Astrocyte (in vitro differentiated cells and primary cell): ENCODE measurements around the gene IGFBP2. TPM values are rescaled to one million over a fixed set of nuclear protein-coding genes. Genes with fewer than 3 reads are reported as not detected.

Experiments used
- DNase-seq: peaks from one replicate; pipeline ENCODE4 v3.0.0-alpha.2; 2010; ENCODE audit warnings: low read depth
- FAIRE-seq: peaks from 2 replicates; lab custom pipeline; 2011; peaks lifted over from hg19 to GRCh38; lab: Jason Lieb, UNC
- H2AFZ ChIP-seq: 2 replicates; pipeline ENCODE4 v1.6.0; 2012; ENCODE audit warnings: low read depth, low read length, inconsistent platforms
- H3K27ac ChIP-seq: 2 replicates; pipeline ENCODE4 v1.5.1; 2011; ENCODE audit warnings: low read depth, low read length, inconsistent platforms
- H3K27me3 ChIP-seq: 2 replicates; pipeline ENCODE4 v1.6.0; 2011; ENCODE audit warnings: low read length, inconsistent platforms; ENCODE audit not compliant: insufficient read depth
- H3K36me3 ChIP-seq: 2 replicates; pipeline ENCODE4 v1.5.1; 2011; ENCODE audit warnings: low read length, inconsistent platforms; ENCODE audit not compliant: insufficient read depth
- H3K4me1 ChIP-seq: 2 replicates; pipeline ENCODE4 v1.5.1; 2011; ENCODE audit warnings: low read length, inconsistent platforms; ENCODE audit not compliant: insufficient read depth
- H3K4me2 ChIP-seq: 2 replicates; pipeline ENCODE4 v1.6.0; 2012; ENCODE audit warnings: low read length, inconsistent platforms
- H3K4me3 ChIP-seq: 2 replicates; pipeline ENCODE4 v1.5.1; 2011; ENCODE audit warnings: low read depth, mild to moderate bottlenecking, low read length, inconsistent platforms; ENCODE audit not compliant: insufficient read depth
- H3K79me2 ChIP-seq: 2 replicates; pipeline ENCODE4 v1.6.0; 2012; ENCODE audit warnings: mild to moderate bottlenecking, low read length, inconsistent platforms; ENCODE audit not compliant: insufficient read depth
- H3K9ac ChIP-seq: 2 replicates; pipeline ENCODE4 v1.6.0; 2012; ENCODE audit warnings: mild to moderate bottlenecking, low read length, inconsistent platforms
- H3K9me3 ChIP-seq: 2 replicates; pipeline ENCODE4 v1.5.1; 2012; ENCODE audit warnings: low read depth, mild to moderate bottlenecking, low read length, inconsistent platforms; ENCODE audit not compliant: insufficient read depth
- H4K20me1 ChIP-seq: 2 replicates; pipeline ENCODE4 v1.6.0; 2012; ENCODE audit warnings: low read length, inconsistent platforms; ENCODE audit not compliant: insufficient read depth
- H3K27ac Mint-ChIP-seq: one replicate; pipeline ENCODE4 v1.8.0; 2021; ENCODE audit warnings: mild to moderate bottlenecking, mixed read lengths; ENCODE audit not compliant: unreplicated experiment
- H3K27me3 Mint-ChIP-seq: one replicate; pipeline ENCODE4 v1.8.0; 2021; ENCODE audit warnings: low read depth, mixed read lengths; ENCODE audit not compliant: unreplicated experiment
- H3K36me3 Mint-ChIP-seq: one replicate; pipeline ENCODE4 v1.8.0; 2021; ENCODE audit warnings: low read depth, mixed read lengths; ENCODE audit not compliant: unreplicated experiment
- H3K4me1 Mint-ChIP-seq: one replicate; pipeline ENCODE4 v1.8.0; 2021; ENCODE audit warnings: low read depth, mixed read lengths; ENCODE audit not compliant: unreplicated experiment
- H3K4me3 Mint-ChIP-seq: one replicate; pipeline ENCODE4 v1.8.0; 2021; ENCODE audit warnings: mild to moderate bottlenecking, moderate library complexity, mixed read lengths; ENCODE audit not compliant: unreplicated experiment
- H3K9me3 Mint-ChIP-seq: one replicate; pipeline ENCODE4 v1.8.0; 2021; ENCODE audit warnings: mild to moderate bottlenecking, mixed read lengths; ENCODE audit not compliant: unreplicated experiment
- EZH2 ChIP-seq: IDR thresholded peaks from 2 replicates; pipeline ENCODE4 v1.6.1; 2012; ENCODE audit warnings: mild to moderate bottlenecking, low read length, inconsistent platforms; ENCODE audit not compliant: insufficient read depth
- total RNA-seq: library from RNA; stranded (reverse); gene quantifications from 2 replicates; pipeline ENCODE4 v1.2.1, GENCODE V29; 2021
- TF ChIP-seq, protein P1 (sequence below): IDR thresholded peaks from 2 replicates; pipeline ENCODE4 v1.5.1; 2011; ENCODE audit warnings: low read depth, mild to moderate bottlenecking, inconsistent platforms, low read length, moderate library complexity; ENCODE audit not compliant: insufficient read depth

The IGFBP2 gene
- total RNA-seq, 1 donor from 2014 or later, result 944 TPM

DNA sequence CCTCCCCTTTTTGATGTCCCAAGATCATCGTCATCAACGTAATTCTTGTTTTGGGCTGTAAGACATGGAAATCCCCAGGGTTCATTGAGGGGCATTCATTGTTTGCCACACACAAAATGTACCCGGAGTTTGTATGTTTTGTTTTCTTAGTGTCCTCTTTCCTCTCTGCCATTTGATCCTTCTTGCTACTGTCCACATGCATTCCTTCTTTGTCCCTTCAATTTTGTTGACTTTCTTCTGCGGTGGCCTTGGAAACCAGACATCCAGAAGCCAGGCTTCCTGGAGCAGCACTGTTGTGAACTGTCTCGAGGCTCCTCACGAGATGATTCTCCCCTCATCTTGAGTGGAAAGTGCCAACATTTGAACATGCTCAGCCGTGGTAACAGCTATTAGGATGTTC is 24.8 kb downstream of the IGFBP2 start:
- H3K4me3 ChIP-seq, result no peak overlapping the region
- peaks cover 32% of the 10 kb centered on the region for H3K36me3 Mint-ChIP-seq
- H3K9me3 ChIP-seq, result no peaks in the 10 kb centered on the region
- DNase-seq (no peak), FAIRE-seq (no peak)
- peaks cover 42% of the 10 kb centered on the region for H4K20me1 ChIP-seq
- no peak overlapping the region for H3K27ac ChIP-seq
- H3K79me2 ChIP-seq, result peaks cover 43% of the 10 kb centered on the region
- no peak overlapping the region for H3K27ac Mint-ChIP-seq
- H3K27me3 ChIP-seq, result no peaks in the 10 kb centered on the region
- no peak overlapping the region for H2AFZ ChIP-seq
- no peaks in the 10 kb centered on the region for H3K9me3 Mint-ChIP-seq
- no peak overlapping the region for H3K4me3 Mint-ChIP-seq
- no peaks in the 10 kb centered on the region for H3K36me3 ChIP-seq
- H3K9ac ChIP-seq, result no peak overlapping the region
- no peaks in the 10 kb centered on the region for H3K27me3 Mint-ChIP-seq
- peaks cover 33% of the 10 kb centered on the region for H3K4me1 Mint-ChIP-seq
- H3K4me2 ChIP-seq, result no peak overlapping the region
- H3K4me1 ChIP-seq, result peaks cover 3% of the 10 kb centered on the region
- TF ChIP-seq EZH2, result no peak
- TF ChIP-seq, protein P1, sequence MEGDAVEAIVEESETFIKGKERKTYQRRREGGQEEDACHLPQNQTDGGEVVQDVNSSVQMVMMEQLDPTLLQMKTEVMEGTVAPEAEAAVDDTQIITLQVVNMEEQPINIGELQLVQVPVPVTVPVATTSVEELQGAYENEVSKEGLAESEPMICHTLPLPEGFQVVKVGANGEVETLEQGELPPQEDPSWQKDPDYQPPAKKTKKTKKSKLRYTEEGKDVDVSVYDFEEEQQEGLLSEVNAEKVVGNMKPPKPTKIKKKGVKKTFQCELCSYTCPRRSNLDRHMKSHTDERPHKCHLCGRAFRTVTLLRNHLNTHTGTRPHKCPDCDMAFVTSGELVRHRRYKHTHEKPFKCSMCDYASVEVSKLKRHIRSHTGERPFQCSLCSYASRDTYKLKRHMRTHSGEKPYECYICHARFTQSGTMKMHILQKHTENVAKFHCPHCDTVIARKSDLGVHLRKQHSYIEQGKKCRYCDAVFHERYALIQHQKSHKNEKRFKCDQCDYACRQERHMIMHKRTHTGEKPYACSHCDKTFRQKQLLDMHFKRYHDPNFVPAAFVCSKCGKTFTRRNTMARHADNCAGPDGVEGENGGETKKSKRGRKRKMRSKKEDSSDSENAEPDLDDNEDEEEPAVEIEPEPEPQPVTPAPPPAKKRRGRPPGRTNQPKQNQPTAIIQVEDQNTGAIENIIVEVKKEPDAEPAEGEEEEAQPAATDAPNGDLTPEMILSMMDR, result no peak

GRCh38 chr2:216658757-216659156 is 25.5 kb downstream of the IGFBP2 start:
- H3K27me3 Mint-ChIP-seq, result no peaks in the 10 kb centered on the region

GRCh38 chr2:216659276-216659675 is 26.1 kb downstream of the IGFBP2 start:
- Histone ChIP-seq H3K4me2 (no peak overlapping the region), H3K4me3 (no peak overlapping the region), H3K79me2 (peaks cover 34% of the 10 kb centered on the region), H3K9me3 (no peaks in the 10 kb centered on the region), H4K20me1 (peaks cover 30% of the 10 kb centered on the region), H3K4me1 (peaks cover under 1% of the 10 kb centered on the region), H3K27me3 (no peaks in the 10 kb centered on the region), H3K9ac (no peak overlapping the region), H3K36me3 (no peaks in the 10 kb centered on the region), H2AFZ (no peak overlapping the region), H3K27ac (no peak overlapping the region)
- FAIRE-seq, result no peak
- no peaks in the 10 kb centered on the region for H3K9me3 Mint-ChIP-seq
- TF ChIP-seq, protein P1, result no peak
- H3K36me3 Mint-ChIP-seq, result peaks cover 31% of the 10 kb centered on the region
- H3K27me3 Mint-ChIP-seq, result no peaks in the 10 kb centered on the region
- no peak for DNase-seq
- H3K4me1 Mint-ChIP-seq, result peaks cover 26% of the 10 kb centered on the region
- H3K27ac Mint-ChIP-seq, result no peak overlapping the region
- H3K4me3 Mint-ChIP-seq, result no peak overlapping the region

More at GRCh38 chr2:216658757-216659156, 25.5 kb downstream of the IGFBP2 start:
- H3K4me1 ChIP-seq, result peaks cover 3% of the 10 kb centered on the region
- no peaks in the 10 kb centered on the region for H3K27me3 ChIP-seq
- FAIRE-seq (no peak), DNase-seq (no peak)
- H3K4me3 ChIP-seq, result no peak overlapping the region
- no peak overlapping the region for H3K9ac ChIP-seq
- no peak overlapping the region for H3K4me2 ChIP-seq
- no peak overlapping the region for H2AFZ ChIP-seq
- no peak overlapping the region for H3K4me3 Mint-ChIP-seq
- no peak overlapping the region for H3K27ac Mint-ChIP-seq
- H3K79me2 ChIP-seq, result peaks cover 37% of the 10 kb centered on the region
- no peaks in the 10 kb centered on the region for H3K9me3 ChIP-seq
- H3K27ac ChIP-seq, result no peak overlapping the region
- peaks cover 30% of the 10 kb centered on the region for H3K36me3 Mint-ChIP-seq
- peaks cover 29% of the 10 kb centered on the region for H3K4me1 Mint-ChIP-seq
- H3K9me3 Mint-ChIP-seq, result no peaks in the 10 kb centered on the region
- TF ChIP-seq, protein P1, result no peak
- TF ChIP-seq EZH2, result no peak
- no peaks in the 10 kb centered on the region for H3K36me3 ChIP-seq
- peaks cover 35% of the 10 kb centered on the region for H4K20me1 ChIP-seq
